MM.1S (cell line): Measurements from ENCODE around the gene BANF1.

Source experiments
- DNase-seq: peaks from one replicate; pipeline ENCODE4 v3.0.0-alpha.2; 2015
- H2AFZ ChIP-seq: fragments of 300-600 bp; sonication (generic); 2 replicates; pipeline ENCODE4 v1.6.0; 2016; ENCODE audit warnings: antibody characterized with exemption, low read length
- H3F3A ChIP-seq: fragments of 300-600 bp; sonication (generic); 2 replicates; pipeline ENCODE4 v1.6.1; 2016; ENCODE audit warnings: mild to moderate bottlenecking, antibody characterized with exemption, low read length, moderate library complexity, mixed read lengths; ENCODE audit not compliant: insufficient read depth
- H3K27ac ChIP-seq: fragments of 300-600 bp; sonication (generic); 2 replicates; pipeline ENCODE4 v1.5.1; 2016; ENCODE audit warnings: mild to moderate bottlenecking, low read length
- H3K27me3 ChIP-seq: fragments of 300-600 bp; sonication (generic); replicated peaks from 2 replicates; pipeline ENCODE4 v1.6.0; 2016; ENCODE audit warnings: low read length; ENCODE audit not compliant: insufficient read depth
- H3K36me3 ChIP-seq: fragments of 300-600 bp; sonication (generic); replicated peaks from 2 replicates; pipeline ENCODE4 v1.6.1; 2016; ENCODE audit warnings: mild to moderate bottlenecking, low read length, mixed read lengths; ENCODE audit not compliant: insufficient read depth
- H3K4me1 ChIP-seq: fragments of 300-600 bp; sonication (generic); 2 replicates; pipeline ENCODE4 v1.6.1; 2016; ENCODE audit warnings: low read length, mixed read lengths
- H3K4me2 ChIP-seq: fragments of 300-600 bp; sonication (generic); 2 replicates; pipeline ENCODE4 v1.6.0; 2016; ENCODE audit warnings: low read depth, low read length
- H3K4me3 ChIP-seq: fragments of 300-600 bp; sonication (generic); 2 replicates; pipeline ENCODE4 v1.5.1; 2016; ENCODE audit warnings: low read length, mixed read lengths
- H3K79me2 ChIP-seq: fragments of 300-600 bp; sonication (generic); 2 replicates; pipeline ENCODE4 v1.6.1; 2016; ENCODE audit warnings: mixed run types, low read length, mixed read lengths
- H3K9ac ChIP-seq: fragments of 300-600 bp; sonication (generic); 2 replicates; pipeline ENCODE4 v1.6.1; 2016; ENCODE audit warnings: low read length, mixed read lengths
- H3K9me2 ChIP-seq: fragments of 300-600 bp; sonication (generic); replicated peaks from 2 replicates; pipeline ENCODE4 v1.6.1; 2016; ENCODE audit warnings: mild to moderate bottlenecking, low read length, mixed read lengths; ENCODE audit not compliant: insufficient read depth
- H3K9me3 ChIP-seq: fragments of 300-600 bp; sonication (generic); replicated peaks from 2 replicates; pipeline ENCODE4 v1.6.1; 2016; ENCODE audit warnings: mild to moderate bottlenecking, low read length, mixed read lengths; ENCODE audit not compliant: insufficient read depth
- H4K20me1 ChIP-seq: fragments of 300-600 bp; sonication (generic); 2 replicates; pipeline ENCODE4 v1.6.1; 2016; ENCODE audit warnings: mild to moderate bottlenecking, low read length, moderate library complexity, mixed read lengths; ENCODE audit not compliant: insufficient read depth
- CTCF ChIP-seq: fragments of 300-600 bp; sonication (generic); IDR thresholded peaks from 2 replicates; pipeline ENCODE4 v1.5.1; 2016; ENCODE audit warnings: antibody characterized with exemption, low read length, mixed read lengths
- EZH2 ChIP-seq: fragments of 300-600 bp; sonication (generic); optimal IDR thresholded peaks from 2 replicates; pipeline ENCODE3; 2017; ENCODE audit warnings: low read depth, mild to moderate bottlenecking, antibody characterized with exemption, low read length, mixed read lengths
- EZH2phosphoT487 ChIP-seq: fragments of 300-600 bp; sonication (generic); IDR thresholded peaks from 2 replicates; pipeline ENCODE4 v1.6.1; 2018; ENCODE audit warnings: antibody characterized with exemption, low read length

Gene BANF1

GRCh38 chr11:66002648-66003225 lies 434 bp downstream of the BANF1 start:
- Histone ChIP-seq H3K4me3 (peak overlapping the region; percentile 99), H3K4me2 (peak overlapping the region; percentile 80), H3K27ac (peak overlapping the region; percentile 93), H3K79me2 (peaks cover 61% of the 10 kb centered on the region), H3K9me3 (no peaks in the 10 kb centered on the region), H3F3A (peaks cover 30% of the 10 kb centered on the region), H3K9me2 (no peaks in the 10 kb centered on the region), H3K27me3 (no peaks in the 10 kb centered on the region), H3K9ac (peak overlapping the region; percentile 90), H3K4me1 (peaks cover 40% of the 10 kb centered on the region), H3K36me3 (peaks cover 6% of the 10 kb centered on the region), H2AFZ (peak overlapping the region; percentile 88), H4K20me1 (no peaks in the 10 kb centered on the region)
- DNase-seq, result peak; percentile 61
- no peak for TF ChIP-seq EZH2
- TF ChIP-seq CTCF, result peak; percentile 12; the same call in 1 of the 2 replicates

GRCh38 chr11:66003291-66003690 lies 988 bp downstream of the BANF1 start:
- no peaks in the 10 kb centered on the region for H3K9me2 ChIP-seq
- DNase-seq, result no peak
- H4K20me1 ChIP-seq, result no peaks in the 10 kb centered on the region
- peak overlapping the region; percentile 99 for H3K4me3 ChIP-seq
- no peak overlapping the region for H2AFZ ChIP-seq
- peaks cover 30% of the 10 kb centered on the region for H3F3A ChIP-seq
- peaks cover 56% of the 10 kb centered on the region for H3K79me2 ChIP-seq
- no peaks in the 10 kb centered on the region for H3K9me3 ChIP-seq
- peaks cover 40% of the 10 kb centered on the region for H3K4me1 ChIP-seq
- H3K27me3 ChIP-seq, result no peaks in the 10 kb centered on the region
- peaks cover 6% of the 10 kb centered on the region for H3K36me3 ChIP-seq
- H3K27ac ChIP-seq, result peak overlapping the region; percentile 93; the same call in 1 of the 2 replicates
- H3K4me2 ChIP-seq, result peak overlapping the region; percentile 80
- peak overlapping the region; percentile 90 for H3K9ac ChIP-seq
- TF ChIP-seq EZH2phosphoT487 (no peak), EZH2 (no peak), CTCF (no peak)

- Histone ChIP-seq H4K20me1 (no peaks in the 10 kb centered on the region), H3K36me3 (peaks cover 2% of the 10 kb centered on the region), H3K27ac (peak overlapping the region; percentile 64; the same call in 1 of the 2 replicates), H3K79me2 (peaks cover 48% of the 10 kb centered on the region), H3K27me3 (no peaks in the 10 kb centered on the region), H3K4me3 (no peak overlapping the region), H3K9me3 (no peaks in the 10 kb centered on the region), H3K4me1 (peaks cover 40% of the 10 kb centered on the region), H3K9me2 (no peaks in the 10 kb centered on the region), H3K9ac (no peak overlapping the region), H2AFZ (no peak overlapping the region), H3K4me2 (no peak overlapping the region), H3F3A (peaks cover 30% of the 10 kb centered on the region)
- no peak for TF ChIP-seq EZH2
- TF ChIP-seq EZH2phosphoT487, result no peak
- no peak for TF ChIP-seq CTCF
- DNase-seq, result no peak
Observed at GRCh38 chr11:66004186-66004585, 1.9 kb downstream of the BANF1 start.
